GM21737 (cell line): ENCODE data around the gene HPS5.

Source experiments
- ATAC-seq: cut with Tn5 transposase; IDR thresholded peaks from one replicate; pipeline ENCODE4 v1.9.1; 2021; ENCODE audit warnings: mild to moderate bottlenecking, moderate library complexity; ENCODE audit not compliant: unreplicated experiment

The HPS5 gene

GRCh38 chr11:18236664-18237356 is 85.1 kb downstream of the HPS5 start, which contains the start of gene SAA4:
SAA4 (minus strand) TSS chr11:18236802; CDS start chr11:18235926, 876 bp downstream.
- no peak for ATAC-seq

DNA sequence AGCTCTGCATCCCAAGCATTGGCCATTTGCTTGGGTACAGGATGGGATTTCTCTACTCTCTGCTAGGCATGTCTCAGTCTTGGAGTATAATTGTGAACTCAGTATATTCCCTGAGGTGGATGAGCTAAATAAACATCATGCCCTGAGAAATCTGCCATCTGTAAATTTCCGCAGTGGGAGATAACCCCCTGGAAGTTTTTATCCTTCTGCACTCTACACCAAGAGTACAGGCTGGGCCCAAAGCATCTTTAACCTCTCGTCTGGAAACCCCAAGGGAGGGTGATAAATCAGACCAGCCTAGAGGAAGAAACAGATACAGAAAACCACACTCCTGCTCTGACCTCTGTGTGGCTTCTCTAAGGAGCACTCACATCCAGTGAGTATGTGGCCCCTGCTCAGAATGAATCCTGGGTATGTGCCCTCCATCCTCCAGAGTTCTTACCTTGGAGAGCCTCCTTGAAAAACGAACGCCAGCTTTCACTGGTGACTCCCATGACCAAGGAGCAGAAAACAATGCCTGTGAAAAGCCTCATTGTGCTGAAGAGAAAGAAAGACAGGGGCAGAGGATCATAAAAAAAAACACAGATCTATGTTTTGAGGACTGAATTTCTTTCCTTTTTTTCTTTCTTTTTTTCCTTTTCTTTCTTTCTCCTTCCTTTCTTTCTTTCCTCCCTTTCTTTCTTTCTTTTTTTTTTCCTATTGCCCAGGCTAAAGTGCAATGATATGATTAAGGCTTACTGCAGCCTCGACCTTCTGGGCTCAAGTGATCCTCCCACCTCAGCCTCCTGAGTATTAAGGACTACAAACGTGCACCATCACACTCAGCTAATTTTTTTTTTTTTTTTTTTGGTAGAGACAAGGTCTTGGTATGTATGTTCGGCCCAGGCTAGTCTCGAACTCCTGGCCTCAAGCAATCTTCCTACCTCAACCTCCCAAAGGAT is 86.3 kb downstream of the HPS5 start:
- ATAC-seq: no peak

DNA sequence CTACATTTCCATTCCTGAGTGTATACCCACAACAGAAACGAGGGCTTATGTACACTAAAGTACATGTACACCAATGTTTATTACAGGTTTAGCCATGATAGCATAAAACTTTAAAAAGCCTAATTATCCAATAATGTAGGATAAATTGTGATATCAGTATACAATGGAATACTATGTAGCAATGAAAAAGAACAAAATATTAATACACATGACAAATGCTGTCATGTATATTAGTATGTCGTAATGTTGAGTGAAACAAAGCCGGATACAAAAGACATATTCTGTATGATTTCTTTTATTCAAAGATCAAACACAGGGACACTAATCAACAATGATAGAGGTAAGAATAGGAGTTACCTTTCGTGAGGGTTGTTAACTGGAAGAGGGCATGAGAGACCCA is 88.0 kb downstream of the HPS5 start:
- ATAC-seq: no peak

DNA sequence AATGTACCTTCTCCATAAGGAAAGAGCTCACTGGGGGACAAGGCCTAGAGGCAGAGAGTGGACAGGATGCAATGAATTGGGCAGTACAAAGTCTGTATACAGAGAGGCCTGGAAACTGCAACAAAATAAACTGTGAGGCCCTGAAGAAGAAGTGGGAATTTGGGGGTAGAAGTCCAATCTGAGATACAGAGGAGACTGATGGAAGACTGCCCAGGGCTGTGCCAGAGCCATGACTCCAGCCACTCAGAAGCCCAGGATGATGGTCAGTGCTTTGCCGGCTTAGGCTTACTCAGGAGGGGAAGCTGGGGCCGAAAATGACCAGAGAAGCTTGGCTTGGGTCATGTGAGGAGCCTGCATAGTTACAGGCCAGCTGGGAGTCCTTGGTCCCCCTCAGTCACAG is 91.1 kb downstream of the HPS5 start:
- ATAC-seq: no peak

DNA sequence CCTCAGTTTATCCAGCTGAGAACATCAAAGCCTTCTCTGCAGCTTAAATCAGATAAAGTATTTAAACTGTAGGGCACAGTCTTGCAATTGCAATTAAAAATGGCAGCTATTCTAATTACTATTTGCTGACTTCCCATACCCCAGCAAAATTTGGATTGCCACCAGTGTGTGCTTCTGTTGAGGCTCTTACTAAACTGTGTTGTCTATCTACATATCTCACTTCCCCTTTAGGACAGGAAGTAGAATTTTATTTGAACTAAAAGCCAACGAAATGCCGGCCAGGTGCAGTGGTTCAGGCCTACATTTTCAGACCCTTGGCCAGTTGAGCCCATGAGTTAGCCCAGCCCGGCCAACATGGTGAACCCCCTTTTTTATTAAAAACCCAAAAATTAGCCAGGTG is 92.4 kb downstream of the HPS5 start:
- ATAC-seq: peak; percentile 92
